Endothelial cell of umbilical vein (primary cell): ENCODE measurements around the gene BCL11B. TPM values are rescaled to one million over a fixed set of nuclear protein-coding genes. Genes with fewer than 3 reads are reported as not detected.

ENCODE experiments used
- BruUV-seq: library from RNA; stranded (reverse); fragments of 400-500 nt; replicated peaks from 2 replicates; lab custom pipeline; 2021; lab: Mats Ljungman, UMichigan
- CTCF ChIA-PET: fragments of 300-600, 350-600 bp; sonication (Branson Sonifier 250); formaldehyde crosslinking; loops from one replicate; lab custom pipeline; 2021; ENCODE audit warnings: antibody characterized with exemption, inconsistent platforms; lab: Charles Lee
- POLR2A ChIA-PET: fragments of 300-600, 350-600 bp; sonication (Branson Sonifier 250); formaldehyde crosslinking; loops from one replicate; lab custom pipeline; 2021; ENCODE audit warnings: antibody characterized with exemption, inconsistent platforms; lab: Charles Lee
- DNase-seq: peaks from one replicate; pipeline ENCODE4 v3.0.0-alpha.2; 2011; ENCODE audit warnings: low read depth, low spot score
- FAIRE-seq: peaks from 2 replicates; lab custom pipeline; 2011; peaks lifted over from hg19 to GRCh38; lab: Jason Lieb, UNC
- H2AFZ ChIP-seq: 2 replicates; pipeline ENCODE4 v1.6.0; 2012; ENCODE audit warnings: low read depth, low read length, control low read depth, inconsistent platforms
- H3K27ac ChIP-seq: 2 replicates; pipeline ENCODE4 v1.5.1; 2011; ENCODE audit warnings: low read depth, mild to moderate bottlenecking, control low read depth, low read length, moderate library complexity; ENCODE audit not compliant: insufficient read depth
- H3K27me3 ChIP-seq, 2 experiments: 2 replicates each; pipeline versions ENCODE4 v1.6.0 to v1.6.1; 2011; ENCODE audit warnings: low read length in 2 of 2, mixed read lengths in 1 of 2; ENCODE audit not compliant: control insufficient read depth in 2 of 2, insufficient read depth in 2 of 2
- H3K36me3 ChIP-seq, 2 experiments: 2 replicates in 1 of 2; 3 replicates in 1 of 2; pipeline ENCODE4 v1.5.1; 2011; ENCODE audit warnings: low read length in 2 of 2, mild to moderate bottlenecking in 1 of 2, moderate library complexity in 1 of 2; ENCODE audit not compliant: control insufficient read depth in 2 of 2, insufficient read depth in 2 of 2; ENCODE audit errors: extremely low read depth in 1 of 2
- H3K4me1 ChIP-seq: 3 replicates; pipeline ENCODE4 v1.5.1; 2011; ENCODE audit warnings: mild to moderate bottlenecking, low read length; ENCODE audit not compliant: control insufficient read depth, insufficient read depth; ENCODE audit errors: extremely low read depth
- H3K4me2 ChIP-seq: 2 replicates; pipeline ENCODE4 v1.6.1; 2011; ENCODE audit warnings: low read length, control low read depth, mixed read lengths; ENCODE audit not compliant: insufficient read depth
- H3K4me3 ChIP-seq, 3 experiments: fragments of 200-600 bp in 1 of 3; sonication (generic), shearing (Covaris generic) in 1 of 3; replicated peaks in 1 of 3; 2 replicates each; pipeline ENCODE4 v1.5.1; 2011 to 2016; ENCODE audit warnings: control low read depth in 3 of 3, low read length in 3 of 3, mild to moderate bottlenecking in 2 of 3, inconsistent platforms in 1 of 3, low read depth in 1 of 3, moderate library complexity in 1 of 3; ENCODE audit not compliant: insufficient read depth in 1 of 3
- H3K79me2 ChIP-seq: 2 replicates; pipeline ENCODE4 v1.6.0; 2012; ENCODE audit warnings: low read length, inconsistent platforms; ENCODE audit not compliant: control insufficient read depth, insufficient read depth
- H3K9ac ChIP-seq: replicated peaks from 2 replicates; pipeline ENCODE3; 2011; ENCODE audit warnings: low read length, control low read depth; ENCODE audit not compliant: insufficient read depth; ENCODE audit errors: extremely low read depth
- H3K9me1 ChIP-seq: replicated peaks from 3 replicates; pipeline ENCODE4 v1.6.0; 2011; ENCODE audit warnings: mild to moderate bottlenecking, low read length; ENCODE audit not compliant: control insufficient read depth, insufficient read depth; ENCODE audit errors: extremely low read depth
- H3K9me3 ChIP-seq: replicated peaks from 2 replicates; pipeline ENCODE4 v1.5.1; 2012; ENCODE audit warnings: low read length, inconsistent platforms; ENCODE audit not compliant: control insufficient read depth, insufficient read depth
- H4K20me1 ChIP-seq: replicated peaks from 2 replicates; pipeline ENCODE3; 2011; ENCODE audit warnings: mild to moderate bottlenecking, low read length; ENCODE audit not compliant: control insufficient read depth, insufficient read depth; ENCODE audit errors: extremely low read depth
- CTCF ChIP-seq, 2 donors: IDR thresholded peaks; 1 replicate in 1 of 2; 2 replicates in 1 of 2; pipeline ENCODE4 v1.5.1; 2011; ENCODE audit warnings: low read length in 2 of 2, mild to moderate bottlenecking in 2 of 2, moderate library complexity in 2 of 2, control low read depth in 1 of 2, inconsistent platforms in 1 of 2, low read depth in 1 of 2; ENCODE audit not compliant: insufficient read depth in 1 of 2; ENCODE audit errors: extremely low read depth in 1 of 2
- EZH2 ChIP-seq: IDR thresholded peaks from 2 replicates; pipeline ENCODE4 v1.6.1; 2012; ENCODE audit warnings: borderline replicate concordance, low read depth, mild to moderate bottlenecking, moderate library complexity, low read length, inconsistent platforms; ENCODE audit not compliant: severe bottlenecking
- FOS ChIP-seq: IDR thresholded peaks from 2 replicates; pipeline ENCODE4 v1.6.1; 2011; ENCODE audit warnings: mild to moderate bottlenecking, low read length, moderate library complexity, borderline replicate concordance; ENCODE audit not compliant: insufficient read depth
- GATA2 ChIP-seq: IDR thresholded peaks from 2 replicates; pipeline ENCODE4 v1.7.0; 2011; ENCODE audit warnings: low read depth, mild to moderate bottlenecking, moderate library complexity, mixed read lengths, low read length; ENCODE audit not compliant: insufficient read length, insufficient read depth
- JUN ChIP-seq: IDR thresholded peaks from 2 replicates; pipeline ENCODE4 v1.6.1; 2011; ENCODE audit warnings: borderline replicate concordance, low read depth; ENCODE audit not compliant: insufficient read length, insufficient read depth
- MYC ChIP-seq: IDR thresholded peaks from one replicate; pipeline ENCODE4 v1.6.1; 2011; ENCODE audit warnings: mild to moderate bottlenecking, low read depth, low read length
- POLR2A ChIP-seq: IDR thresholded peaks from 2 replicates; pipeline ENCODE4 v1.6.1; 2012; ENCODE audit warnings: low read depth, mild to moderate bottlenecking, control low read depth, low read length
- POLR2AphosphoS5 ChIP-seq: IDR thresholded peaks from 2 replicates; pipeline ENCODE4 v1.6.1; 2012; ENCODE audit warnings: low read depth, mild to moderate bottlenecking, control low read depth, low read length, moderate library complexity; ENCODE audit not compliant: insufficient read depth
- dilution Hi-C: fragments of 300-500 bp; cut with MboI; formaldehyde crosslinking; loops from one replicate; pipeline ENCODE4 v1.15.0; 2019; ENCODE audit warnings: low sequenced_read_pairs; ENCODE audit not compliant: extremely low pct_ligation_motif_present
- intact Hi-C: fragments of 100-400 bp; cut with micrococcal nuclease; formaldehyde crosslinking; loops from one replicate; pipeline ENCODE4 v1.10.0; 2022
- polyA plus RNA-seq, 4 experiments: library from polyadenylated mRNA; depleted of rRNA in 3 of 4; stranded (reverse) in 3 of 4; unstranded in 1 of 4; fragments of >200 nt; gene quantifications; 2 replicates each; pipeline versions ENCODE4 v1.2.1 to v1.2.3, GENCODE V29; 2011 to 2012; ENCODE audit warnings: missing spikeins in 1 of 4
- total RNA-seq: library from RNA; stranded (reverse); gene quantifications from 2 replicates; pipeline ENCODE4 v1.2.3, GENCODE V29; 2021
- TF ChIP-seq, protein P1 (sequence below): IDR thresholded peaks from 2 replicates; pipeline ENCODE4 v1.6.1; 2011; ENCODE audit not compliant: insufficient read depth, insufficient read length

The BCL11B gene
- total and polyA plus RNA-seq, 2 donors (not counting 3 experiments of a cell fraction or from before 2014, with no cell fraction given), result 0.03 to 0.07 TPM

- H3K36me3 ChIP-seq, result no peaks in the 10 kb centered on the region
- H2AFZ ChIP-seq, result no peak overlapping the region
- ChIA-PET POLR2A (no interaction called here), CTCF (no interaction called here)
- no peaks in the 10 kb centered on the region for H3K9me3 ChIP-seq
- H3K27me3 ChIP-seq, result no peaks in the 10 kb centered on the region
- BruUV-seq, result no TSS peak
- no peak for DNase-seq
- dilution Hi-C loops, result no loop called here
- no peak for FAIRE-seq
- no peaks in the 10 kb centered on the region for H3K79me2 ChIP-seq
- no peak overlapping the region for H3K27ac ChIP-seq
- intact Hi-C loops, result no loop called here
- no peak overlapping the region for H3K9ac ChIP-seq
- TF ChIP-seq POLR2A (no peak), GATA2 (no peak), MYC (no peak), FOS (no peak), CTCF (IDR thresholded peaks at IDR 0.05; ENCODE audit: extremely low read depth in 1 of 2, insufficient read depth in 1 of 2, low read depth in 1 of 2, low read length in 2 of 2) (no peak)
- TF ChIP-seq, protein P1, sequence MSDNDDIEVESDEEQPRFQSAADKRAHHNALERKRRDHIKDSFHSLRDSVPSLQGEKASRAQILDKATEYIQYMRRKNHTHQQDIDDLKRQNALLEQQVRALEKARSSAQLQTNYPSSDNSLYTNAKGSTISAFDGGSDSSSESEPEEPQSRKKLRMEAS, result no peak
- no peak overlapping the region for H3K4me3 ChIP-seq
- no peaks in the 10 kb centered on the region for H3K9me1 ChIP-seq
- H3K4me2 ChIP-seq, result no peak overlapping the region
- no peaks in the 10 kb centered on the region for H3K4me1 ChIP-seq
- no peaks in the 10 kb centered on the region for H4K20me1 ChIP-seq
Measured at GRCh38 chr14:99158646-99159165, 113.3 kb downstream of the BCL11B start.

DNA sequence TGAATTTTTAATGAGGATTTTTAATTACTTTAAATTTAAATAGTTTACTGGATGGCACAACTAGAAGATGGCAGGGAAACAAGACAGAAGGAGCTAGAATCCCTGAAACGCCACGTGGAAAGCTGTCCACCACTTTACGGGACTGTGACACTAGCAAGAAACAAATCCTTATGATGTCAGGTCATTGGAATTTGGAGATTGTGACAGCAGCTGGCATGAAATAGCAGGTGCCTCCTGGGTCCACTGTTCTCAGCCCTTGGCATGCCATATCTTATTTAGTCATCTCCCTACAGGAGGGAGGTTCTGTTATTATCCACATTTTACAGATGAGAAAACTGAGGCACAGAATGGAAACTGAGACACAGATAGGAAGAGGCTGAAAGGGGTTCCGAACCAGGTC lies 113.8 kb downstream of the BCL11B start:
- no TSS peak for BruUV-seq
- POLR2A ChIA-PET, result no interaction called here

More for the DNA sequence above, 113.8 kb downstream of the BCL11B start:
- FAIRE-seq (no peak), DNase-seq (no peak)
- H3K27me3 ChIP-seq, result no peaks in the 10 kb centered on the region
- H3K4me3 ChIP-seq, result no peak overlapping the region
- intact Hi-C loops (no loop called here), dilution Hi-C loops (no loop called here)
- H3K9ac ChIP-seq, result no peak overlapping the region
- H3K9me3 ChIP-seq, result no peaks in the 10 kb centered on the region
- H2AFZ ChIP-seq, result no peak overlapping the region
- TF ChIP-seq EZH2 (no peak), FOS (no peak), JUN (no peak), GATA2 (no peak), MYC (no peak), POLR2AphosphoS5 (no peak), CTCF (IDR thresholded peaks at IDR 0.05; ENCODE audit: extremely low read depth in 1 of 2, insufficient read depth in 1 of 2, low read depth in 1 of 2, low read length in 2 of 2) (no peak), POLR2A (no peak)
- TF ChIP-seq, protein P1, result no peak
- H3K4me2 ChIP-seq, result no peak overlapping the region
- no peaks in the 10 kb centered on the region for H3K36me3 ChIP-seq
- CTCF ChIA-PET, result no interaction called here
- no peak overlapping the region for H3K27ac ChIP-seq
- H3K79me2 ChIP-seq, result no peaks in the 10 kb centered on the region
- H4K20me1 ChIP-seq, result no peaks in the 10 kb centered on the region
- H3K4me1 ChIP-seq, result no peaks in the 10 kb centered on the region
- no peaks in the 10 kb centered on the region for H3K9me1 ChIP-seq
